ENCODE results near the gene ABCB8.

DNA sequence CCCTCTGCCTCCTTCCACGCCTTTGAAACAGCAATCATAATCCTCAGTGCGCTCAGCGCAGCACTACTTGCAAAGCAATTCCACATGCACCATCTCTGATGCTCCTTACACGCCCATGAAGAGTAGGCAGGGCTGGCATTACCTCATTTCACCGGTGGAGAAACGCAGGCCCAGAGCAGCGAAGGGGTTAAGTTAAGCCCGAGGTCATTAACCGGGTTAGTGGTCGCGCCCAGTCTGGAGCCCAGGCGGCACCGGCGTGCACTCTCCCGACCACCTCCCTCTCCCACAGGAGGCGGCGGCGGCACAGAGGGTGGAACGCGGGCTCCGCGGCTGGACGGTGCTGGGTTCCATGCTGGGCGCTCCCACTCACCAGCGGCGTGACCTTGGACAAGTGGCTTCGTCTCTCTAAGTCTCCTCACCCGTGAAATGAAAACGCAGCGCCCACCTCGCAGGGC lies 51.8 kb downstream of the ABCB8 start:
- TF ChIP-seq, protein P1, sequence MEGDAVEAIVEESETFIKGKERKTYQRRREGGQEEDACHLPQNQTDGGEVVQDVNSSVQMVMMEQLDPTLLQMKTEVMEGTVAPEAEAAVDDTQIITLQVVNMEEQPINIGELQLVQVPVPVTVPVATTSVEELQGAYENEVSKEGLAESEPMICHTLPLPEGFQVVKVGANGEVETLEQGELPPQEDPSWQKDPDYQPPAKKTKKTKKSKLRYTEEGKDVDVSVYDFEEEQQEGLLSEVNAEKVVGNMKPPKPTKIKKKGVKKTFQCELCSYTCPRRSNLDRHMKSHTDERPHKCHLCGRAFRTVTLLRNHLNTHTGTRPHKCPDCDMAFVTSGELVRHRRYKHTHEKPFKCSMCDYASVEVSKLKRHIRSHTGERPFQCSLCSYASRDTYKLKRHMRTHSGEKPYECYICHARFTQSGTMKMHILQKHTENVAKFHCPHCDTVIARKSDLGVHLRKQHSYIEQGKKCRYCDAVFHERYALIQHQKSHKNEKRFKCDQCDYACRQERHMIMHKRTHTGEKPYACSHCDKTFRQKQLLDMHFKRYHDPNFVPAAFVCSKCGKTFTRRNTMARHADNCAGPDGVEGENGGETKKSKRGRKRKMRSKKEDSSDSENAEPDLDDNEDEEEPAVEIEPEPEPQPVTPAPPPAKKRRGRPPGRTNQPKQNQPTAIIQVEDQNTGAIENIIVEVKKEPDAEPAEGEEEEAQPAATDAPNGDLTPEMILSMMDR (IDR thresholded peaks at IDR 0.05; ENCODE audit: insufficient read depth, low read length) = no peak
- TF ChIP-seq POLR2AphosphoS5 (IDR thresholded peaks at IDR 0.05; ENCODE audit: low read depth) (0 out of 2 replicates have a peak, but pooled peaks have one; percentile 13), SPI1 (IDR thresholded peaks at IDR 0.05; ENCODE audit: borderline replicate concordance, low read depth) (no peak), GABPA (IDR thresholded peaks at IDR 0.05; ENCODE audit: low read depth) (no peak)
- TF ChIP-seq, protein P2, sequence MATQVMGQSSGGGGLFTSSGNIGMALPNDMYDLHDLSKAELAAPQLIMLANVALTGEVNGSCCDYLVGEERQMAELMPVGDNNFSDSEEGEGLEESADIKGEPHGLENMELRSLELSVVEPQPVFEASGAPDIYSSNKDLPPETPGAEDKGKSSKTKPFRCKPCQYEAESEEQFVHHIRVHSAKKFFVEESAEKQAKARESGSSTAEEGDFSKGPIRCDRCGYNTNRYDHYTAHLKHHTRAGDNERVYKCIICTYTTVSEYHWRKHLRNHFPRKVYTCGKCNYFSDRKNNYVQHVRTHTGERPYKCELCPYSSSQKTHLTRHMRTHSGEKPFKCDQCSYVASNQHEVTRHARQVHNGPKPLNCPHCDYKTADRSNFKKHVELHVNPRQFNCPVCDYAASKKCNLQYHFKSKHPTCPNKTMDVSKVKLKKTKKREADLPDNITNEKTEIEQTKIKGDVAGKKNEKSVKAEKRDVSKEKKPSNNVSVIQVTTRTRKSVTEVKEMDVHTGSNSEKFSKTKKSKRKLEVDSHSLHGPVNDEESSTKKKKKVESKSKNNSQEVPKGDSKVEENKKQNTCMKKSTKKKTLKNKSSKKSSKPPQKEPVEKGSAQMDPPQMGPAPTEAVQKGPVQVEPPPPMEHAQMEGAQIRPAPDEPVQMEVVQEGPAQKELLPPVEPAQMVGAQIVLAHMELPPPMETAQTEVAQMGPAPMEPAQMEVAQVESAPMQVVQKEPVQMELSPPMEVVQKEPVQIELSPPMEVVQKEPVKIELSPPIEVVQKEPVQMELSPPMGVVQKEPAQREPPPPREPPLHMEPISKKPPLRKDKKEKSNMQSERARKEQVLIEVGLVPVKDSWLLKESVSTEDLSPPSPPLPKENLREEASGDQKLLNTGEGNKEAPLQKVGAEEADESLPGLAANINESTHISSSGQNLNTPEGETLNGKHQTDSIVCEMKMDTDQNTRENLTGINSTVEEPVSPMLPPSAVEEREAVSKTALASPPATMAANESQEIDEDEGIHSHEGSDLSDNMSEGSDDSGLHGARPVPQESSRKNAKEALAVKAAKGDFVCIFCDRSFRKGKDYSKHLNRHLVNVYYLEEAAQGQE (IDR thresholded peaks at IDR 0.05; ENCODE audit: insufficient replicate concordance, low read depth) = no peak
